Esophagus mucosa (tissue), 1 donor: ENCODE data around the gene SLC7A14. TPM values are rescaled to one million over a fixed set of nuclear protein-coding genes. Genes with fewer than 3 reads are reported as not detected.

Experiments
- ATAC-seq: fragments of 200-7000 bp; cut with Tn5 transposase; one replicate; pipeline ENCODE4 v1.9.1; 2020
- total RNA-seq: library from RNA; stranded (reverse); gene quantifications from one replicate; pipeline ENCODE4 v1.2.4, GENCODE V29; 2023
- donor health status: DM: yes; HTN: yes; CAD: no.

Gene SLC7A14
- not detected for total RNA-seq

- no peak for ATAC-seq
Measured at GRCh38 chr3:170585937-170586310, at the start of gene SLC7A14. TSS of gene SLC7A14 (minus strand) at chr3:170586075. CDS start at chr3:170526936, 59,139 bp downstream.

DNA sequence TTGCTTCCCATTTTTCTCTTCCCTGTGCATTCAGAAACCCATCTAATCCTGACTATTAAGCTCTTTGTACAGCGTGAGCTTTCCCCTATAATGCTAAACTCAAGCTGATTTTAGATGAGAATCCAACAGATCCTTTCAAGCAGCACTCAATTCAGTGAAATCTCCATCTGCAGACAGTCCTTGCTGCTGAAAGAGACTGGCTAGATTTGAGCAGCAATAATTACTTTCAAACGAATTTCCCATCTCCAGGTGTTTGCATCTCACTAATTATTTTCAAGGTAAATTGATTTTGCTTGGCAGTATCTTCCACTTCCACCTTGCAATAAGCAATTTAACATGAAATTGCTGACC is 49.5 kb upstream of the SLC7A14 start:
- no peak for ATAC-seq

- no peak for ATAC-seq
Measured at GRCh38 chr3:170634663-170635384, 48.9 kb upstream of the SLC7A14 start.

GRCh38 chr3:170633573-170633972 is 47.7 kb upstream of the SLC7A14 start:
- ATAC-seq = no peak

- no peak for ATAC-seq
Measured at GRCh38 chr3:170632780-170633179, 46.9 kb upstream of the SLC7A14 start.

DNA sequence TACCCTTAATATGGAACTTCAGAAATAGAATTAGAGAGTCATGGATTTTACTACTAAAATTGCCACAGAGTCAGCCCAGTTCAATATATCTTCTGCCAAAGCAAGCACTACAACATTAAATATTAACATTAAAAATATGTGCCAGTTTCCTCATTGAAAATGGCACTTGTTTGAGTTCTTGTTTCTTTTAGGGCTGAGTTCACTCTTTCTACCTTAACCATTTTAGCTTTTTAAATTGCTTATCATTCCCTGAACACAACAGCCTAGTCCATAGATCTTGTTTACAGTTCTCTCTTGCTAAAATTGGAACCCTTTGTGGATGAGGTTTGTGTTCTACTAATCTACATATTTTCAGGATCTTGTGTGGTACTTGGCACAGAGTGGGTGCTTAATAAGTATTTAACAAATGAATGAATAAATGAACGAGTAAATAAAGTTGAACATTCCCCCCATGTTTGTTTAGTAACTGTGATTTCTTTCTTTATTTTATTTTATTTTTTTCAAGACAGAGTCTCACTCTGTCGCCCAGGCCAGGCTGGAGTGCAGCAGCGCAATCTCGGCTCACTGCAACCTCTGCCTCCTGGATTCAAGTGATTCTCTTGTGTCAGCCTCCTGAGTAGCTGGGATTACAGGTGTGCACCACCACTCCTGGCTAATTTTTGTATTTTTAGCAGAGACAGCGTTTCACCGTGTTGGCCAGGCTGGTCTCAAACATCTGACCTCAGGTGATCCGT is 46.0 kb upstream of the SLC7A14 start:
- no peak for ATAC-seq

- ATAC-seq = no peak
Measured at GRCh38 chr3:170623524-170623923, 37.6 kb upstream of the SLC7A14 start.

DNA sequence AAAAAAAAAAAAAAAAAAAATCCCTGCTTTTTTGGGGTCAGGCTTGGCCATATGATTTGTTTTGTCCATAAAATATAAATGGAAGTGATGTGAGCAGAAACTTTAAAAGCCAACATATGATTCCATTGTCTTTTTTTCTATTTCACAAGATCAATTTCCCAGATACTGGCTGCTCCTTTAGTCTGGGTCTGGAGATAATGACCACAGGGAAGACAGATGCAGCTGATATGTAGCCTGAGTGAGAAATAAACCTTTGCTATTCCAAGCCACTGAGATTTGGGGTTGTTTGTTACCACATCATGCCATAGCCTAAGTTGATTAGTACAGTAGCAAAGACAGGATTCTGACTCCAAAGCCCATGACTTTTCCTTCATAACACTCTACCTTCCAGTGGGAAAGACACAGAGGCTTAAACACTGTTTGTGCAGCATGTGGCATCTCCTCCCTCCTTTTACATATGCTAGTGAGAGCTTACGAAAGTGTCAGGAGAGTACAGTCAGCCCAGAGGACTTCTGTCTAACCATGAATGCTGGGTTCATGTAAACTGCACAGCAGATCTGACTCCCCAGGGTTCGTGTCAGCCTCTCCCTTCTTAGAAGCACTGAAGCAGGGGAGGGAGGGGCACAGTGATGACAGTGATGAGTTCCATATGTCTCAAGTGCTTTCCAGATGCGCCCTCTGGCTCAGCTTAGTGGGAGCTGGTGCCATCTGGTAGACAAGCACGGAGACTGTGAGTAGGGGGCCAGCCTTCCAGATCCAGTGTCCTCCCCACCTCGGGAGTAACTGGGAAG is 36.7 kb upstream of the SLC7A14 start:
- no peak for ATAC-seq

DNA sequence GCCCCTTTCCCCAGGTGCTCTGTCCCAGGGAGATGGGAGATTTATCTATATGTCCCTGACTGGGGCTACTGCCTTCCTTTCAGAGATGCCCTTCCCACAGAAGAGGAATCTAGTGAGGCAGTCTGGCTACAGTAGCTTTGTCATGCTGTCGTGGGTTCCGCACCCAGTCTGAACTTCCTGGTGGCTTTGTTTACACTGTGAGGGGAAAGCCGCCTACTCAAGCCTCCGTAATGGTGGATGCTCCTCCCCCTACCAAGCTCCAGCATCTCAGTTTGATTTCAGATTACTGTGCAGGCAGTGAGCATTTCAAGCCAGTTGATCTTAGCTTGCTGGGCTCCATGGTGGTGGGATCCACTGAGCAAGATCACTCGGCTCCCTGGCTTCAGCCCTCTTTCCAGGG is 35.4 kb upstream of the SLC7A14 start:
- no peak for ATAC-seq

GRCh38 chr3:170614214-170614966 is 28.5 kb upstream of the SLC7A14 start:
- peak; percentile 84 for ATAC-seq

- ATAC-seq = no peak
Measured at GRCh38 chr3:170611751-170612150, 25.9 kb upstream of the SLC7A14 start.

GRCh38 chr3:170610321-170610884 is 24.5 kb upstream of the SLC7A14 start:
- ATAC-seq = no peak

- ATAC-seq = no peak
Measured at GRCh38 chr3:170608475-170608874, 22.6 kb upstream of the SLC7A14 start.

DNA sequence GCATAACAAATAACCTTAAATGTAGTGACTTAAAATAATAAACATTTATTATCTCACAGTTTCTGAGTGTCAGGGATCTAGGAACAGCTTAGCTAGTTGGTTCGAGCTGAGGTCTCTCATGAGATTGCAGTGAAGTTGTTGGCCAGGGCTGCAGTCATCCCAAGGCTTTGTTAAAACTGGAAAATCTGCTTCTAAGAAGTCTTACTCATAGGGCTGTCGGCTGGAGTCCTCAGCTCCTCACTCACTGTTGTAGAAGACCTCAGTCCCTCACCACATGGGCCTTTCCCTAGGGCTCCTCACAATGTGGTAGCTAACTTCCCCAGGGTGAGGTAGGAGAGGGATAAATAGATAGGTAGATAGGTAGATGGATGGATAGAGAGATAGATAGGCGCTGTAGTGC is 20.8 kb upstream of the SLC7A14 start:
- ATAC-seq = peak; percentile 65

- no peak for ATAC-seq
Measured at GRCh38 chr3:170605490-170605889, 19.6 kb upstream of the SLC7A14 start.

- ATAC-seq = no peak
Measured at GRCh38 chr3:170603770-170604510, 18.1 kb upstream of the SLC7A14 start.

DNA sequence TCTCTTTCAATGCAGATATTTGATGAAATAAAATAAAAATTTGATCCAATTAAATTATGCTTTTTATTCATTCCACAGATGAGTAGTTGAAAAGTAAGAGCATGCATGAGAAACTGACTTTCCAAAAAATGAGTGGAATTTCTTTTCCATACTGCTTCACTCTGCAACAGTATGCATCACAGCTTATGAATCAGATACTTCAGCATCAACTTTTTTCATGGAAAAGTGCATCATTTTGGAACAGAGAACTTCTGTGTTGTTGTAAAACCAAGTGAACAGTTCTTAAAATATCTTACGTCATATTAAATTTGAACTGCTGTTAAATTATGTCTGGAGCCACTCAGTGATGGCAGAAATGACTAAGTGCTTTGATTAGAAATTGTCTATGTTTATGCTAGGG is 16.7 kb upstream of the SLC7A14 start:
- ATAC-seq = no peak

GRCh38 chr3:170600005-170600624 is 14.2 kb upstream of the SLC7A14 start:
- ATAC-seq = no peak

- no peak for ATAC-seq
Measured at GRCh38 chr3:170599091-170599490, 13.2 kb upstream of the SLC7A14 start.

- ATAC-seq = no peak
Measured at GRCh38 chr3:170598091-170598502, 12.2 kb upstream of the SLC7A14 start.

DNA sequence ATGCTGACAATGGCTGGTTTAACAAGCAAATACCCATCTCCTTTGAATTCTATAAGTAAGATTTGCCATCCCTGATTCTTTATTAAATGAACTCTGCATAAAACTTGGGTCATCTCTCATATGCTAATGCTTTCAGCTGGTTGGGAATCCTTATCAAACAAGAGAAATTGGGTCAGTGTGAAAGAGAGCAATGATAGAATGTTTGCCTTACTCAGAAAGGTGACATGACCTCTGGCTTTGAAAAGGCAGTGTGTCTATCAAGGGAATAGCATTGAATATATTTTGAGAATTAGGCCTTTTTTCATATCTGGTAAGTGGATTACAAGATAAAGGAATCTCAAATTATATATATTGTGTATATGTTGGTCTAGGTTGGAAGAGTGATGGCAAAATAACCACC is 8.7 kb upstream of the SLC7A14 start:
- no peak for ATAC-seq
